ENCODE results near the gene DDX31. TPM values are rescaled to one million over a fixed set of nuclear protein-coding genes. Genes with fewer than 3 reads are reported as not detected.

DDX31 gene
- total RNA-seq (ENCODE audit: low replicate concordance) = 4.9 and 8.3 TPM in 2 replicates

DNA sequence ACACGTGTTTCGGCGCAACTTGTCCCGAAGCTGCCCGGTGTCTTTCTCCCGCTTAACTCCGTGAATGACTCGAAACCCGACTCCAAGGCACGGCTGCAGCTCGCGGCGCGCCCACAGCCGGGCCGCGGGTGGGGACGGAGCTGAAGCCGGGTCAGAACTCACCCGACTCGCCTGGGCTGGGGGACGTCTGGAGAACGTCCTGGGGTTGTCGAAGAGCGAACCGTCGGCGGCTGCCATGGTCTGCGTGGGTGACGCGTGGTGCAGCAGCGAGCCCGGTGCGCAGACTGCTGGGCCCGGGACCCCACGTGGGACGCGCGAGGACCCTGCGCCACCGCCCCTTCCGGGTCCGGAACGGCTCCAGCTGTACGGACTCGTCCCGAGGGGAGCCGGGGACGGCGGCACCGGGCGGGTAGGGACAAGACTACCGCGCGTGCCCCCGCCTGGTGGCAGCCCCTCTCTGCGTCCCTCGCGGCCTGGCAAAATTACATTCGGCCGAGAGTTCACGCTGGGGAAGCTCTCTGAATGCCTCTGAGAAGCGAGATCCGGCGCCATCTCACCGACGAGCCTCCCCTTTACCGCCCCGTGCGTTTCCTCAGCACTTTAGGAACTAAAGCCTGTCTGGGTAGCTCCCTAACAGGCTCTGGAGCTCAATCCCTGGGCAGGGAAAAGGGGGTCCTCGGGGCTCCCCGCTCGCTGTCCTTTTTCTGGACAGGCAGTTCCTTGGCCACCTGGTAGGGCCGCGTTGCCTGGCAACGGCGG, at the start of gene DDX31:
Gene DDX31, minus strand, starts transcription at position 286 of the 759 bp plus-strand sequence. Its CDS starts 49 bp downstream, at position 237.

DNA sequence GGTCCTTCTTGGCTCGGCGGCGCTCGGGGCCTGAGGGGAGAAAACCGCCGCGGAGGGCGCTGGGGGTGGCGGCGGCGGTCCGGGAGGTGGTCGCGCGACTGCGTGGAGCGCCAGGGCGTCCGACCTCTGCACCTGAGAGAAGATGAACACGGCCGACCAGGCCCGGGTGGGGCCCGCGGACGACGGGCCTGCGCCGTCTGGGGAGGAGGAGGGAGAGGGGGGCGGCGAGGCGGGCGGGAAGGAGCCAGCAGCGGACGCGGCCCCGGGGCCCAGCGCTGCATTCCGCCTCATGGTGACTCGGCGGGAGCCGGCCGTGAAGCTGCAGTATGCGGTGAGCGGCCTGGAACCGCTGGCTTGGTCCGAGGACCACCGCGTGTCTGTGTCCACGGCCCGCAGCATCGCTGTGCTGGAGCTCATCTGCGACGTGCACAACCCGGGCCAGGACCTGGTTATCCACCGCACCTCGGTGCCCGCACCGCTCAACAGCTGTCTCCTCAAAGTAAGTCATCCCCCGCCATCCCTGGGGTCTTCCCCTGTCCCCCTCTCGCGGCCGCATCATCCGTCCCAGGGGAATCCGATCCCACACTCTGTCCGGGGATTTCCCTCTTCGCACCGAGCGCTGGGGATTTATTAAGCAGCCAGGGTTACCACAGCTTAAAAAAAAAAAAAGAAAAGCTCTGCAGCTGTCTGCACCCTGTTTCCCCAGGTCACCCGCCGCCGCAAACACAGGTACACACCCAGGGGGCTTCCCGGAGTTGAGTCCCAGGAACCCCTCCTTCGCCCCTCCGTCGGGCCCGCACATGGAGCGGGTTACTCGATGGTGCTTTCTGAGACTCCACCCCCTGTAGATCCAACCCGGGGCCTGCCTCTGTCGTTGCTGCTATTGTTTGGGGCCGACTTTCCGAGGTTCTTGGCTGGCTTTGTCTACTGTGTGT, 941 bp upstream of the DDX31 start, which contains the start of gene GTF3C4:
Gene GTF3C4, plus strand, starts transcription at position 8 of the 935 bp plus-strand sequence. Its CDS starts 135 bp downstream, at position 143.

DNA sequence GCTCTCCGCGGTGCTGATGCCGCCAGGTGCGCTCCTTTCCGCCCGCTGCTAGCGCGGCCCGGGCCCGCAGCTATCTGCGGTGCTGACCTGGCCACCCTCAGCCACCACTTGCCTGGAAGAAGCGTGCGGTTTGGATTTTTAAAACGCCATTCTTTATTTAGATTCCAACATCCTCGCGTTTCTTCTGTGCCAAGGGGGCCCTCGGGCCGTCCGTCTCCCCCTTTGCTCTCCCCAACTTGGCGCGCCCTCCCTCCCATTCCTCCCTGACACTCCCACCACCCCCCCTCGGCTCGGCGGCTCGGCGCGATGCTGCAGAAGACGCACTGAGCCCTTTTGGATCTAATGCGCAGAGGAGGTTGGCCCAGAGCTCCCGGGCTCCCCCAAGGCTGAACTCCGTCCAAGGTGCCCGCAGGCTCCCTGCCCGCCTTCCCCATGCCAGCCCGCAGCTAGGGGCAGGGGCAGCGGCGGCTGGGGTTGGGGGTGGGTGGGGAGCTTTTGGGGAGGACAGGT, 87.5 kb downstream of the DDX31 start, which contains the start of gene BARHL1:
Gene BARHL1, plus strand, starts transcription at position 331 of the 510 bp plus-strand sequence. CDS start 192 bp downstream, outside the sequence.

Other genes with a start within 250 kb of the DDX31 start
- gene BARHL1, start 87.4 kb downstream of the DDX31 start, total RNA-seq (ENCODE audit: low replicate concordance) = not detected in 2 replicates
- 6.0 and 8.6 TPM in 2 replicates for gene GTF3C4, start 481 bp upstream of the DDX31 start, total RNA-seq (ENCODE audit: low replicate concordance)
- gene AK8, start 208.3 kb upstream of the DDX31 start, total RNA-seq (ENCODE audit: low replicate concordance) = 0.15 and 0.23 TPM in 2 replicates
- gene SPACA9, start 208.9 kb upstream of the DDX31 start, total RNA-seq (ENCODE audit: low replicate concordance) = 2.6 and 3.2 TPM in 2 replicates